H1 (cell line): ENCODE measurements around the gene ITGB1BP1. TPM values are rescaled to one million over a fixed set of nuclear protein-coding genes. Genes with fewer than 3 reads are reported as not detected.

Experiments used
- CTCF ChIA-PET: fragments of 300-600 bp; sonication (Branson Sonifier 250); formaldehyde crosslinking; loops from one replicate; lab custom pipeline; 2021; ENCODE audit not compliant: partially characterized antibody; lab: Charles Lee
- POLR2A ChIA-PET: fragments of 300-600 bp; sonication (Branson Sonifier 250); formaldehyde crosslinking; loops from one replicate; lab custom pipeline; 2021; ENCODE audit warnings: inconsistent platforms; ENCODE audit not compliant: partially characterized antibody; lab: Charles Lee
- DNase-seq, 2 experiments: peaks; one replicate each; pipeline versions ENCODE4 v3.0.0 to v3.0.0-alpha.2; 2010 to 2022; ENCODE audit warnings: low spot score in 2 of 2, low read depth in 1 of 2, mixed read lengths in 1 of 2
- FAIRE-seq: peaks from 2 replicates; lab custom pipeline; 2011; peaks lifted over from hg19 to GRCh38; lab: Jason Lieb, UNC
- H2AFZ ChIP-seq: 2 replicates; pipeline ENCODE4 v1.8.1; 2012; ENCODE audit warnings: low read length, inconsistent platforms
- H2AK5ac ChIP-seq: 2 replicates; pipeline ENCODE4 v1.6.1; 2013; ENCODE audit warnings: low read depth, low read length
- H2BK120ac ChIP-seq: replicated peaks from 2 replicates; pipeline ENCODE3; 2013; ENCODE audit warnings: low read depth, low read length, inconsistent platforms
- H2BK12ac ChIP-seq: 2 replicates; pipeline ENCODE4 v1.6.1; 2013; ENCODE audit warnings: low read depth, low read length
- H2BK15ac ChIP-seq: 2 replicates; pipeline ENCODE4 v1.6.1; 2013; ENCODE audit warnings: low read length
- H2BK20ac ChIP-seq: 2 replicates; pipeline ENCODE4 v1.6.1; 2013; ENCODE audit warnings: low read length
- H2BK5ac ChIP-seq: 2 replicates; pipeline ENCODE4 v1.6.1; 2013; ENCODE audit warnings: low read depth, low read length
- H3K14ac ChIP-seq: 2 replicates; pipeline ENCODE4 v1.6.1; 2013; ENCODE audit warnings: inconsistent platforms; ENCODE audit not compliant: insufficient read length
- H3K18ac ChIP-seq: 2 replicates; pipeline ENCODE4 v1.6.1; 2013; ENCODE audit warnings: low read length; ENCODE audit errors: extremely low read depth
- H3K23ac ChIP-seq: 2 replicates; pipeline ENCODE4 v1.6.1; 2013; ENCODE audit warnings: inconsistent platforms; ENCODE audit not compliant: insufficient read length
- H3K23me2 ChIP-seq: 2 replicates; pipeline ENCODE4 v1.6.1; 2013; ENCODE audit warnings: low read depth, low read length
- H3K27ac ChIP-seq: 2 replicates; pipeline ENCODE4 v1.6.1; 2011; ENCODE audit warnings: low read depth, low read length, inconsistent platforms
- H3K27me3 ChIP-seq, 4 experiments: replicated peaks in 1 of 4; 1 replicate in 1 of 4; 2 replicates in 3 of 4; pipeline versions ENCODE4 v1.6.1 to v1.8.1; 2011 to 2013; ENCODE audit warnings: low read length in 3 of 4, mild to moderate bottlenecking in 3 of 4, inconsistent platforms in 2 of 4, mixed read lengths in 2 of 4, moderate library complexity in 1 of 4; ENCODE audit not compliant: control insufficient read depth in 3 of 4, insufficient read depth in 3 of 4; ENCODE audit errors: extremely low read depth in 1 of 4
- H3K36me3 ChIP-seq, 4 experiments: 2 replicates each; pipeline versions ENCODE4 v1.6.1 to v1.8.1; 2011 to 2013; ENCODE audit warnings: mild to moderate bottlenecking in 4 of 4, low read length in 3 of 4, moderate library complexity in 2 of 4, control low read depth in 1 of 4, inconsistent platforms in 1 of 4; ENCODE audit not compliant: insufficient read depth in 4 of 4, control insufficient read depth in 2 of 4
- H3K4ac ChIP-seq: replicated peaks from 2 replicates; pipeline ENCODE3; 2013; ENCODE audit warnings: low read length, low read depth, mixed read lengths, inconsistent platforms; ENCODE audit not compliant: insufficient read length
- H3K4me1 ChIP-seq, 4 experiments: replicated peaks in 1 of 4; 1 replicate in 1 of 4; 2 replicates in 3 of 4; pipeline versions ENCODE4 v1.6.1 to v1.8.1; 2011 to 2013; ENCODE audit warnings: low read length in 3 of 4, inconsistent platforms in 2 of 4, mixed read lengths in 1 of 4; ENCODE audit not compliant: insufficient read depth in 4 of 4, control insufficient read depth in 3 of 4
- H3K4me2 ChIP-seq, 2 experiments: 2 replicates each; pipeline versions ENCODE4 v1.6.1 to v1.8.1; 2011 to 2013; ENCODE audit warnings: low read depth in 2 of 2, low read length in 2 of 2, control low read depth in 1 of 2, inconsistent platforms in 1 of 2, mild to moderate bottlenecking in 1 of 2; ENCODE audit not compliant: insufficient read depth in 1 of 2
- H3K4me3 ChIP-seq, 4 experiments: fragments of 200-600, 300-600 bp in 1 of 4; sonication (generic), shearing (Covaris generic), sonication (Bioruptor Twin) in 1 of 4; 2 replicates each; pipeline versions ENCODE4 v1.5.1 to v1.8.1; 2011 to 2016; ENCODE audit warnings: low read length in 4 of 4, low read depth in 3 of 4, control low read depth in 2 of 4, inconsistent platforms in 2 of 4, mild to moderate bottlenecking in 2 of 4, mixed read lengths in 1 of 4, moderate library complexity in 1 of 4; ENCODE audit not compliant: insufficient read depth in 2 of 4; ENCODE audit errors: extremely low read depth in 1 of 4
- H3K56ac ChIP-seq: replicated peaks from 2 replicates; pipeline ENCODE3; 2013; ENCODE audit warnings: low read depth, mild to moderate bottlenecking, mixed read lengths, low read length, inconsistent platforms; ENCODE audit not compliant: insufficient read length
- H3K79me1 ChIP-seq: 2 replicates; pipeline ENCODE4 v1.6.1; 2013; ENCODE audit warnings: low read depth, low read length, control low read depth
- H3K79me2 ChIP-seq, 2 experiments: 2 replicates each; pipeline versions ENCODE4 v1.6.1 to v1.8.1; 2012 to 2013; ENCODE audit warnings: low read length in 2 of 2, mild to moderate bottlenecking in 2 of 2, inconsistent platforms in 1 of 2; ENCODE audit not compliant: insufficient read depth in 2 of 2, control insufficient read depth in 1 of 2
- H3K9ac ChIP-seq, 4 experiments: replicated peaks in 1 of 4; 1 replicate in 1 of 4; 2 replicates in 3 of 4; pipeline versions ENCODE4 v1.6.1 to v1.8.1; 2011 to 2013; ENCODE audit warnings: low read depth in 3 of 4, low read length in 3 of 4, control low read depth in 2 of 4, mild to moderate bottlenecking in 2 of 4, moderate library complexity in 2 of 4, inconsistent platforms in 1 of 4; ENCODE audit errors: extremely low read depth in 1 of 4
- H3K9me3 ChIP-seq, 2 experiments: 2 replicates each; pipeline versions ENCODE4 v1.6.1 to v1.8.1; 2012 to 2013; ENCODE audit warnings: mild to moderate bottlenecking in 2 of 2, moderate library complexity in 2 of 2, control low read depth in 1 of 2, inconsistent platforms in 1 of 2, low read depth in 1 of 2, low read length in 1 of 2, mixed read lengths in 1 of 2; ENCODE audit not compliant: insufficient read depth in 2 of 2
- H4K20me1 ChIP-seq, 2 experiments: replicated peaks in 1 of 2; 2 replicates each; pipeline versions ENCODE3 to v1.8.1; 2011 to 2013; ENCODE audit warnings: inconsistent platforms in 2 of 2, low read length in 2 of 2, mild to moderate bottlenecking in 1 of 2; ENCODE audit not compliant: insufficient read depth in 2 of 2, control insufficient read depth in 1 of 2
- H4K5ac ChIP-seq: 2 replicates; pipeline ENCODE4 v1.6.1; 2013; ENCODE audit warnings: low read length, low read depth, mixed read lengths, inconsistent platforms; ENCODE audit not compliant: insufficient read length
- H4K8ac ChIP-seq: 2 replicates; pipeline ENCODE4 v1.8.0; 2013; ENCODE audit warnings: mild to moderate bottlenecking, moderate library complexity, low read length, inconsistent platforms; ENCODE audit not compliant: insufficient read depth; ENCODE audit errors: extremely low read depth
- H4K91ac ChIP-seq: replicated peaks from 2 replicates; pipeline ENCODE3; 2013; ENCODE audit warnings: low read length, mixed read lengths, inconsistent platforms; ENCODE audit not compliant: insufficient read length
- BRCA1 ChIP-seq: IDR thresholded peaks from 2 replicates; pipeline ENCODE4 v1.6.1; 2012; ENCODE audit warnings: low read depth, low read length, improper control_type of control experiment
- CBX8 ChIP-seq: fragments of 300-800, 300-1000 bp; sonication (generic); IDR thresholded peaks from 2 replicates; pipeline ENCODE4 v1.7.1; 2016; ENCODE audit warnings: low read depth, low read length, borderline replicate concordance
- CHD1 ChIP-seq: IDR thresholded peaks from 2 replicates; pipeline ENCODE4 v1.6.1; 2012; ENCODE audit warnings: low read depth, low read length, improper control_type of control experiment
- EP300 ChIP-seq, 2 experiments: IDR thresholded peaks; 1 replicate in 1 of 2; 2 replicates in 1 of 2; pipeline ENCODE4 v1.6.1; 2011 to 2012; ENCODE audit warnings: low read depth in 2 of 2, low read length in 2 of 2, mild to moderate bottlenecking in 2 of 2, borderline replicate concordance in 1 of 2, inconsistent platforms in 1 of 2, moderate library complexity in 1 of 2
- FOSL1 ChIP-seq: IDR thresholded peaks from 2 replicates; pipeline ENCODE4 v1.6.1; 2011; ENCODE audit warnings: mild to moderate bottlenecking, low read depth, low read length, moderate library complexity; ENCODE audit not compliant: insufficient read depth
- KDM5A ChIP-seq: fragments of 200-600 bp; IDR thresholded peaks from 2 replicates; pipeline ENCODE4 v1.7.1; 2012; ENCODE audit warnings: mild to moderate bottlenecking, low read length, inconsistent platforms, mixed read lengths
- POLR2A ChIP-seq, 2 experiments: IDR thresholded peaks; 1 replicate in 1 of 2; 2 replicates in 1 of 2; pipeline ENCODE4 v1.6.1; 2011; ENCODE audit warnings: low read depth in 2 of 2, low read length in 2 of 2, mild to moderate bottlenecking in 2 of 2; ENCODE audit errors: control extremely low read depth in 1 of 2
- RXRA ChIP-seq: IDR thresholded peaks from 2 replicates; pipeline ENCODE4 v1.6.1; 2011; ENCODE audit warnings: low read depth, mild to moderate bottlenecking, low read length, moderate library complexity; ENCODE audit not compliant: insufficient read depth
- SIN3A ChIP-seq, 2 experiments: IDR thresholded peaks in 1 of 2; conservative IDR thresholded peaks in 1 of 2; 2 replicates each; pipeline ENCODE4 v1.6.1; 2011 to 2012; ENCODE audit warnings: low read length in 2 of 2, improper control_type of control experiment in 1 of 2, low read depth in 1 of 2, mild to moderate bottlenecking in 1 of 2
- SP1 ChIP-seq: IDR thresholded peaks from 2 replicates; pipeline ENCODE4 v1.6.1; 2011; ENCODE audit warnings: low read depth, low read length
- TAF7 ChIP-seq: optimal IDR thresholded peaks from 2 replicates; pipeline ENCODE3; 2011; ENCODE audit warnings: low read depth, mild to moderate bottlenecking, inconsistent platforms, low read length, moderate library complexity, borderline replicate concordance
- YY1 ChIP-seq: IDR thresholded peaks from 2 replicates; pipeline ENCODE4 v1.6.1; 2011; ENCODE audit warnings: low read depth, mild to moderate bottlenecking, low read length
- ZNF274 ChIP-seq: IDR thresholded peaks from 2 replicates; pipeline ENCODE4 v1.7.0; 2012; ENCODE audit warnings: low read length, borderline replicate concordance; ENCODE audit errors: extremely low read depth
- WGBS, 2 experiments: shearing (Covaris generic) in 1 of 2; methylation state at CpG; one replicate each; pipeline versions ENCODE4 v1.1.6 to v1.1.7; 2013 to 2015; ENCODE audit warnings: low lambda C conversion rate in 2 of 2, mixed read lengths in 2 of 2, inconsistent platforms in 1 of 2, low coverage in 1 of 2, missing lambda C conversion rate in 1 of 2; ENCODE audit not compliant: insufficient replicate concordance in 2 of 2, insufficient coverage in 1 of 2, insufficient read length in 1 of 2; ENCODE audit errors: extremely low coverage in 1 of 2, missing lambda C conversion rate in 1 of 2; 5-methylcytosine and 5-hydroxymethylcytosine counted together
- polyA plus RNA-seq, 7 experiments: library from polyadenylated mRNA; depleted of rRNA in 3 of 7; stranded (reverse) in 5 of 7; unstranded in 2 of 7; fragments of >200 nt in 5 of 7; fragments of 200-250 nt in 2 of 7; gene quantifications; 1 replicate in 5 of 7; 2 replicates in 1 of 7; 4 replicates in 1 of 7; pipeline versions ENCODE4 v1.2.1 to v1.2.3, GENCODE V29; 2011 to 2013; ENCODE audit warnings: missing spikeins in 2 of 7, mixed read lengths in 2 of 7
- total RNA-seq: library from RNA; stranded (reverse); fragmentation: NEBNext Ultra II Directional; extraction: Animal tissue kit (Norgen Biotek cat#: 25700); gene quantifications from 2 replicates; pipeline ENCODE4 v1.2.1, GENCODE V29; 2021
- TF ChIP-seq, protein P1 (sequence below): IDR thresholded peaks from 2 replicates; pipeline ENCODE4 v1.6.1; 2012; ENCODE audit warnings: inconsistent platforms

ITGB1BP1 gene
- total and polyA plus RNA-seq, 2 of the 8 experiments (the other 6 are each of a cell fraction or from before 2014, with no cell fraction given): 16.1 to 45.4 TPM

DNA sequence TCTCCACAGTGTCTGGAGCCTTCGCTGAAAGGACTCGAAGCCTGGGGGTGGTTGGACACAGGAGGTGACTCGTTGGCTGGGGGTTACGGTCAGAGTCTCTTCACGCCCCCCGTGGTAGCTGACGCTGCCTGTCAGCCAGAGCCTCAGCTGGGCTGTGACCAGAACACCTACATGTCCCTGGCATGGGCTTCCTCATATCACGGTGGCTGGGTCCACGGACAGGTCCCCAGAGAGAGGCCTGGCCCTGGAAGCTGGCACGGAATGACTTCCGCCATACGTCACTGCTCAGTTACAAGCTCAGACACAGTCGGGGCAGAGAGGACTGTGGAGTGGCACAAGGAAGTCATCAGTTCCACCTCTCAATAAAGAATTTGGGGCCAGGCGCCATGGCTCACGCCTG is 28.5 kb downstream of the ITGB1BP1 start:
- peaks cover 2 to 4% of the 10 kb centered on the region in 2 experiments for H4K20me1 ChIP-seq
- H3K79me2 ChIP-seq: no peaks in the 10 kb centered on the region
- no peak overlapping the region for H2BK15ac ChIP-seq
- no peak overlapping the region for H4K8ac ChIP-seq
- H2BK12ac ChIP-seq: no peak overlapping the region
- peaks cover 4 to 7% (median 5%) of the 10 kb centered on the region in 4 experiments; a peak in 6 of 7 replicates for H3K4me1 ChIP-seq
- POLR2A ChIA-PET: no interaction called here
- no peaks in the 10 kb centered on the region for H3K23me2 ChIP-seq
- H2BK5ac ChIP-seq: no peak overlapping the region
- H4K5ac ChIP-seq: no peak overlapping the region
- no peak overlapping the region for H3K4ac ChIP-seq
- H3K9ac ChIP-seq: no peak overlapping the region
- H3K4me2 ChIP-seq: no peak overlapping the region
- FAIRE-seq (no peak), DNase-seq (no peak)
- WGBS, 2 experiments: 94% methylated on average over 15 of the region's 15 CpGs; no CpG with 5 or more reads in 1 of the 2 experiments
- H3K9me3 ChIP-seq: no peaks in the 10 kb centered on the region
- H3K14ac ChIP-seq: no peak overlapping the region
- H3K56ac ChIP-seq: no peak overlapping the region
- no peak overlapping the region for H3K4me3 ChIP-seq
- H3K27me3 ChIP-seq: no peaks in the 10 kb centered on the region
- H2BK20ac ChIP-seq: no peak overlapping the region
- no peak overlapping the region for H4K91ac ChIP-seq
- H2BK120ac ChIP-seq: no peak overlapping the region
- no peak overlapping the region for H3K27ac ChIP-seq
- no peaks in the 10 kb centered on the region; a peak in 2 of 8 replicates for H3K36me3 ChIP-seq
- H3K79me1 ChIP-seq: no peaks in the 10 kb centered on the region
- no peak overlapping the region for H3K23ac ChIP-seq
- no peak overlapping the region for H2AFZ ChIP-seq
- CTCF ChIA-PET: interaction anchor here (0.6 kb wide), 1 partner anchor 524 kb away, joined by 3 read pairs; no protein-coding TSS in a partner anchor
- no peak overlapping the region for H3K18ac ChIP-seq
- no peak overlapping the region for H2AK5ac ChIP-seq
- no peak for TF ChIP-seq FOSL1
- TF ChIP-seq POLR2A (IDR thresholded peaks at IDR 0.05; ENCODE audit: control extremely low read depth in 1 of 2, low read depth in 2 of 2, low read length in 2 of 2): no peak
- TF ChIP-seq, protein P1, sequence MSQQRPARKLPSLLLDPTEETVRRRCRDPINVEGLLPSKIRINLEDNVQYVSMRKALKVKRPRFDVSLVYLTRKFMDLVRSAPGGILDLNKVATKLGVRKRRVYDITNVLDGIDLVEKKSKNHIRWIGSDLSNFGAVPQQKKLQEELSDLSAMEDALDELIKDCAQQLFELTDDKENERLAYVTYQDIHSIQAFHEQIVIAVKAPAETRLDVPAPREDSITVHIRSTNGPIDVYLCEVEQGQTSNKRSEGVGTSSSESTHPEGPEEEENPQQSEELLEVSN: no peak
- TF ChIP-seq EP300 (IDR thresholded peaks at IDR 0.05; ENCODE audit: borderline replicate concordance in 1 of 2, low read depth in 2 of 2, low read length in 2 of 2): no peak
- TF ChIP-seq SP1: no peak
- TF ChIP-seq TAF7: no peak
- TF ChIP-seq CBX8: no peak
- TF ChIP-seq CHD1: no peak
- TF ChIP-seq BRCA1: no peak
- TF ChIP-seq SIN3A (conservative IDR thresholded peaks at IDR 0.05 in 1 of 2, IDR thresholded peaks at IDR 0.05 in 1 of 2; ENCODE audit: low read depth in 1 of 2, low read length in 2 of 2): no peak
- TF ChIP-seq RXRA: no peak
- no peak for TF ChIP-seq KDM5A
- no peak for TF ChIP-seq ZNF274
- no peak for TF ChIP-seq YY1
